RWPE1 (cell line): ENCODE data around the gene ANTXR1.

Source experiments
- CTCF ChIA-PET: fragments of 350-600 bp; sonication (Branson Sonifier 250); formaldehyde crosslinking; extraction: SDS; loops from one replicate; lab custom pipeline; 2021; lab: Yijun Ruan, JAX
- POLR2A ChIA-PET: fragments of 400-600 bp; formaldehyde crosslinking; extraction: SDS; loops from one replicate; lab custom pipeline; 2020; ENCODE audit warnings: antibody characterized with exemption; ENCODE audit not compliant: low non-redundant PET; lab: Yijun Ruan, JAX
- DNase-seq: peaks from one replicate; pipeline ENCODE4 v3.0.0; 2012; ENCODE audit warnings: low spot score
- H3K27ac ChIP-seq: fragments of 450-650 bp; 2 replicates; pipeline ENCODE4 v1.5.1; 2017
- CTCF ChIP-seq: fragments of 450-650 bp; conservative IDR thresholded peaks from 2 replicates; pipeline ENCODE4 v1.5.1; 2017; ENCODE audit warnings: low read depth, mild to moderate bottlenecking

ANTXR1 gene

GRCh38 chr2:69013142-69013839 is at the start of gene ANTXR1:
ANTXR1 (plus strand) TSS chr2:69013179; CDS start chr2:69013500, 321 bp downstream.
- CTCF ChIA-PET, result interaction anchor here (0.5 to 1.9 kb wide), 13 partner anchors 10 to 655 kb away, joined by 3 to 9 read pairs (median 4); no protein-coding TSS in a partner anchor

GRCh38 chr2:68964282-68964681 is 48.7 kb upstream of the ANTXR1 start:
- no peak for TF ChIP-seq CTCF
- no peak for DNase-seq
- no peak overlapping the region for H3K27ac ChIP-seq
- ChIA-PET POLR2A (no interaction called here), CTCF (no interaction called here)

More at GRCh38 chr2:69013142-69013839, at the start of gene ANTXR1:
- H3K27ac ChIP-seq, result peak within 1 kb of the TSS; percentile 78
- POLR2A ChIA-PET, result no interaction called here
- peak; percentile 85 for DNase-seq
- no peak; the same call in 1 of the 2 replicates for TF ChIP-seq CTCF

GRCh38 chr2:68968221-68968620 is 44.8 kb upstream of the ANTXR1 start:
- DNase-seq, result no peak
- ChIA-PET POLR2A (no interaction called here), CTCF (interaction anchor here (0.7 kb wide), 1 partner anchor 33 kb away, joined by 3 read pairs; no protein-coding TSS in a partner anchor)
- H3K27ac ChIP-seq, result no peak overlapping the region
- no peak for TF ChIP-seq CTCF

GRCh38 chr2:68969736-68970490 is 43.1 kb upstream of the ANTXR1 start:
- POLR2A ChIA-PET, result no interaction called here

GRCh38 chr2:68970566-68971265 is 42.3 kb upstream of the ANTXR1 start:
- no peak for DNase-seq
- POLR2A ChIA-PET, result no interaction called here
- no peak overlapping the region for H3K27ac ChIP-seq
- TF ChIP-seq CTCF, result no peak
- CTCF ChIA-PET, result interaction anchor here (0.5 kb wide), 1 partner anchor 8 kb away, joined by 3 read pairs; no protein-coding TSS in a partner anchor

More at GRCh38 chr2:68969736-68970490, 43.1 kb upstream of the ANTXR1 start:
- no peak overlapping the region for H3K27ac ChIP-seq
- TF ChIP-seq CTCF, result no peak
- CTCF ChIA-PET, result no interaction called here
- DNase-seq, result no peak
